C4-2B (cell line): ENCODE measurements around the gene FOXJ3.

Source experiments
- ZFX ChIP-seq: fragments of 450-650 bp; IDR thresholded peaks from 2 replicates; pipeline ENCODE4 v1.6.1; 2017
- TF ChIP-seq, protein P1 (sequence below): fragments of 450-650 bp; conservative IDR thresholded peaks from 2 replicates; pipeline ENCODE4 v1.5.1; 2017; ENCODE audit warnings: mild to moderate bottlenecking

DNA sequence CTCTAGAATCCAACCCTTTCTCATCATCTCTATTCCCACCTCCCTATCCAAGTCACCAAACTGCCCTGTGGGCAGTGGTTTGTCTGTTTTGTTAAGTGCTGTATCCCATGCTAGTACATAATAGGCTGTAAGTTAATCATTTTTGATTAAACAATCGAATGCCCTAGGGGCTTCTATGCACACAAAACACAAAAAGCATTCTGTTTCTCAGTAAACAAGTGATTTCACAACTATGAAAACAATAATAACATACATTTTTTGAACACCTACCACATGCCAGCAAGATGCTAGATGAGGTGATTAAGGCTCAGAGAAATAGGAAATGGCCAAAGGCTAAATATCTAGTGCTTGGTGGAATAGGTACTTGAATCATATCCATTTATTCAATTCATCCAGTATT, 186.9 kb downstream of the FOXJ3 start:
- TF ChIP-seq, protein P1, sequence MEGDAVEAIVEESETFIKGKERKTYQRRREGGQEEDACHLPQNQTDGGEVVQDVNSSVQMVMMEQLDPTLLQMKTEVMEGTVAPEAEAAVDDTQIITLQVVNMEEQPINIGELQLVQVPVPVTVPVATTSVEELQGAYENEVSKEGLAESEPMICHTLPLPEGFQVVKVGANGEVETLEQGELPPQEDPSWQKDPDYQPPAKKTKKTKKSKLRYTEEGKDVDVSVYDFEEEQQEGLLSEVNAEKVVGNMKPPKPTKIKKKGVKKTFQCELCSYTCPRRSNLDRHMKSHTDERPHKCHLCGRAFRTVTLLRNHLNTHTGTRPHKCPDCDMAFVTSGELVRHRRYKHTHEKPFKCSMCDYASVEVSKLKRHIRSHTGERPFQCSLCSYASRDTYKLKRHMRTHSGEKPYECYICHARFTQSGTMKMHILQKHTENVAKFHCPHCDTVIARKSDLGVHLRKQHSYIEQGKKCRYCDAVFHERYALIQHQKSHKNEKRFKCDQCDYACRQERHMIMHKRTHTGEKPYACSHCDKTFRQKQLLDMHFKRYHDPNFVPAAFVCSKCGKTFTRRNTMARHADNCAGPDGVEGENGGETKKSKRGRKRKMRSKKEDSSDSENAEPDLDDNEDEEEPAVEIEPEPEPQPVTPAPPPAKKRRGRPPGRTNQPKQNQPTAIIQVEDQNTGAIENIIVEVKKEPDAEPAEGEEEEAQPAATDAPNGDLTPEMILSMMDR: no peak
- TF ChIP-seq ZFX: no peak
